Neural progenitor cell (in vitro differentiated cells): ENCODE data around the gene SVOP.
A peak's percentile ranks its signal among the peaks of the same experiment; 100 is the strongest.

Experiments
- EZH2 ChIP-seq: fragments of 200-600 bp; sonication (generic); IDR thresholded peaks from 2 replicates; pipeline ENCODE4 v1.6.1; 2017; ENCODE audit warnings: antibody characterized with exemption, mild to moderate bottlenecking, moderate library complexity
- EZH2phosphoT487 ChIP-seq: fragments of 200-600 bp; sonication (generic); IDR thresholded peaks from 2 replicates; pipeline ENCODE4 v1.6.1; 2017; ENCODE audit warnings: antibody characterized with exemption
- TF ChIP-seq, protein P1 (sequence below): fragments of 200-600 bp; sonication (generic); IDR thresholded peaks from 2 replicates; pipeline ENCODE4 v1.5.1; 2017; ENCODE audit warnings: antibody characterized with exemption, mild to moderate bottlenecking

DNA sequence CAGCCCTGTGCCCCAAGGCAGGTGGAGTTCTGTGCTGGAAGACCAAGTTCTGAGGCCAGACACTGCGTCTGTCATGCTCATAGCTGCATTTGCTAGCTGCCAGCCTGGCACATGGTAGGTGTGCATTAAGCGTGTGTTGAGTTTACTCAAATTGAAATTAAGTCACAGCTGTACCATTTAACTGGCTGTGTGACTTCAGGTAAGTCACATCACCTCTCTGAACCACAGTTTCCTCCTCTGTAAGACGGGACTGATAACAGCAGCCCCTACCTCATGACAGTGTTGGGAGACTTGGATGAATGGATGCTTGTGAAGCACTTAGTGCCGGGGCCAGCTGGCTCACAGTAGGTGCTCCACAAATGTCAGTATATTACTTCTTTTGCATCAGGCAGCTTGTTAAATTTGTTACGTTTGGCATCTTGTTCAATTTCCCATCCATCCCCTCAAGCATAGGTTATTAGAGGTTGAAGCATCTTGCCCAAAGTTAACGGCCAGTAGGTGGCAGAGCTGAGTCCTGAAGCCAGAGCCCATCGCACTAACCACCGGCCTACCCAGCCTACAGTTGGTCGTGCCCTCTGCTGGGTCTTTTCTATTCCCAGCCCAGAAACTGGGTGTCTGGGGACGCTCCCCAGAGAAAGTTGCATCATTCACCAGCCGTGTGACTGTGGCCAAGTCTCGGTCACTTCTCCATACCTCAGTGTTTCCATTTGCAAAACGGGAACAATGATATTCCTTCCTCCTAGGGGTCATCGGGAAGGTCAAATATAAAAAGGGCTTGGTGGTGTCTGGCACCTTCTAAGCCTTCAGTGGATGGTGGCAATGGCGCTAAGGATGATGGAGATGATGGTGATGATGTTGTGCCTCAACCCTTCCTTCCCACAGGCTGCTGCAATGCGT is 136.5 kb downstream of the SVOP start:
- TF ChIP-seq, protein P1, sequence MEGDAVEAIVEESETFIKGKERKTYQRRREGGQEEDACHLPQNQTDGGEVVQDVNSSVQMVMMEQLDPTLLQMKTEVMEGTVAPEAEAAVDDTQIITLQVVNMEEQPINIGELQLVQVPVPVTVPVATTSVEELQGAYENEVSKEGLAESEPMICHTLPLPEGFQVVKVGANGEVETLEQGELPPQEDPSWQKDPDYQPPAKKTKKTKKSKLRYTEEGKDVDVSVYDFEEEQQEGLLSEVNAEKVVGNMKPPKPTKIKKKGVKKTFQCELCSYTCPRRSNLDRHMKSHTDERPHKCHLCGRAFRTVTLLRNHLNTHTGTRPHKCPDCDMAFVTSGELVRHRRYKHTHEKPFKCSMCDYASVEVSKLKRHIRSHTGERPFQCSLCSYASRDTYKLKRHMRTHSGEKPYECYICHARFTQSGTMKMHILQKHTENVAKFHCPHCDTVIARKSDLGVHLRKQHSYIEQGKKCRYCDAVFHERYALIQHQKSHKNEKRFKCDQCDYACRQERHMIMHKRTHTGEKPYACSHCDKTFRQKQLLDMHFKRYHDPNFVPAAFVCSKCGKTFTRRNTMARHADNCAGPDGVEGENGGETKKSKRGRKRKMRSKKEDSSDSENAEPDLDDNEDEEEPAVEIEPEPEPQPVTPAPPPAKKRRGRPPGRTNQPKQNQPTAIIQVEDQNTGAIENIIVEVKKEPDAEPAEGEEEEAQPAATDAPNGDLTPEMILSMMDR = peak; percentile 62
- TF ChIP-seq EZH2 (no peak), EZH2phosphoT487 (no peak)
